NCI-H146 (cell line): ENCODE results near the gene ZNF74.
"Not testable (repeated sequence)": the region's sequence is repeated elsewhere in the genome, so short reads cannot be mapped to it uniquely, and the experiment has no call there.

Experiments used
- DNase-seq: peaks from one replicate; lab custom pipeline; 2025; lab: John Stamatoyannopoulos, UW

The ZNF74 gene

DNA sequence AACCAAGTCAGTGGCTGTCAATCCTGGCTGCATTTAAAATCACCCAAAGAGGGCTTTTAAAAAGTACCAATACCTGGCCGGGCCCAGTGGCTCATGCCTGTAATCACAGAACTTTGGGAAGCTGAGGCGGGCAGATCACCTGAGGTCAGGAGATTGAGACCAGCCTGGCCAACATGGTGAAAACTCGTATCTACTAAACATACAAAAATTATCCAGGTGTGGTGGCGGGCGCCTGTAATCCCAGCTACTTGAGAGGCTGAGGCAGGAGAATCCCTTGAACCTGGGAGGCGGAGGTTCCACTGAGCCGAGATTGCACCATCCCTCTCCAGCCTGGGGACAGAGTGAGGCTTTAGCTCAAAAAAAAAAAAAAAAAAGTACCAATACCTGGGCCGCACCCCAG is 17.7 kb upstream of the ZNF74 start:
- not testable (repeated sequence) for DNase-seq

DNA sequence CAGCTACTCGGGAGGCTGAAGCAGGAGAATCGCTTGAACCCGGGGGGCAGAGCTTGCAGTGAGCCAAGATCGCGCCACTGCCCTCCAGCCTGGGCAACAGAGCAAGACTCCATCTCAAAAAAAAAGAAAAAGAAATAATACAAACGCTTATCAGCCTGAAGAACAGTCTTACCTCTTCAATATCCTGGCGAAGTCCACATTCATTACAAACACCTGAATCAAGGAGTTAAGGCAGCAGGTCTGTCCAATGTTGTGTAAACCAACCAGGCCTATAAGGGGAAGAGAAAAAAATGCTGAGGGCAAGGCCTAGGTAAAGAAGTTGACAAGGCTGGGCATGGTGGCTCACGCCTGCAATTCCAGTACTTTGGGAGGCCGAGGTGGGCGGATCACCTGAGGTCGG is 17.0 kb upstream of the ZNF74 start:
- DNase-seq, result not testable (repeated sequence)

DNA sequence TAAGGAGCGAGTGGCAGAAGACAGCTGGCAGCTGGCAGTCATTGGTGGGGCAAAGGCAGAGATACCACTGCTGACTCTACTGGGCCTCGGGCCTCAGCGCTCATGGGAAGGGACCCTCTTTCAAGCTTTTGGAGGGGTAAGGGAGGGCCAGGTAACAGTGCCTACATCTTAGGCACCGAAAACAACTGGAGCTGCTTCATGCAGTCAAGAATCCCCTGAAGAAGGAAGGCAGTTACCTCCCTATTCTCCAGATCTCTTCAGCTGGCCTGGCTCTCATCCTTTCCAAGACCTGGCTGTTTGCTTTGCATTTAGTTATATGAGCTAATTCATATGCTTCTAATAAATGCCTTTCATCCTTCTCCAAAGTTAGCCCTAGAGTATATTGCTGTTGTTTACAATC is 15.8 kb upstream of the ZNF74 start:
- no peak for DNase-seq

DNA sequence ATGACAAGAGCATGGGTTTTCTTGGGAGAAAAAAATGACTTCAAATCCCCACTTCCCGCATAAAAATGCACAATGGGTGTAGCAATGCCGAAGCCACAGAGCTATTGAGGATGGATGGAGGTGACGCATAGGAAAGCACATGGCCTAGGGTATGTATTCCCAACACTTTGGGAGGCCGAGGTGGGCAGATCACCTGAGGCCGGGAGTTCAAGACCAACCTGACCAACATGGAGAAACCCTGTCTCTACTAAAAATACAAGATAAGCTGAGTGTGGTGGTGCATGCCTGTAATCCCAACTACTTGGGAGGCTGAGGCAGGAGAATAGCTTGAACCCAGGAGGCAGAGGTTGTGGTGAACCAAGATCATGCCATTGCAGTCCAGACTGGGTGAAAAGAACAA is 15.3 kb upstream of the ZNF74 start:
- not testable (repeated sequence) for DNase-seq

DNA sequence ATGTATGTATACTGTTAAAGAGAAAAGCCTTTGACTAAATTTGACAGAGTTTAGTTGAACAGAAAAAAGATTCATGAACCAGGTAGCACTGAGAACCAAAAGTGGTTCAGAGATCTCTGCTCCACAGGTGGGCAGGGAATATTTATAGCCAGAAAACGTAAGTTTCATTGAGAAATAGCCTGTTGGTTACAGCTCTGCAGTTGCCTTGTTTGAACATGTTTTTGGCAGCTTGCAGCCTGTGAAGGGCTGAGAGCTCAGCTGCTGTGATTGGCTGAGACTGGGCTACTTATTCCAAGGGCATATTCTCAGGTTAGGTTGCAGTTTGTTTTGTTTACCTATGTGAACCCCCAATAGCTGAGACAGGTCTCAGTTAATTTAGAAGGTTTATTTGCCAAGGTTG is 13.5 kb upstream of the ZNF74 start:
- DNase-seq, result no peak

DNA sequence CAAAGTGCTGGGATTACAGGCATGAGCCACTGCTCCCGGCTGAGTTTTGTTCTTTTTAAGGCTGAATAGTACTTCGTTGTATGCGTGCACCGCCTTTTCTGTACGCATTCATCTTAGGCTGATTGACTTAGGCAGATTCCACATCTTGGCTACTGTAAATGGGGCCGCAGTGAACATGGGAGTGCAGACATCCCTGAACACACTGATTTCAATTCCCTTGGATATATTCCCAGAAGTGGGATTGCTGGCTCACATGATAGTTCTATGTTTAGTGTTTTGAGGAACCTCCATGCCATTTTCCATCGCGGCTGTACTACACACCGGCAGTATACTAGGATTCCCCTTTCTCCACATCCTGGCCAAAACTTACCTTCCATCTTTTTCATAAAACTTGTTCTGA is 10.4 kb upstream of the ZNF74 start:
- no peak for DNase-seq

DNA sequence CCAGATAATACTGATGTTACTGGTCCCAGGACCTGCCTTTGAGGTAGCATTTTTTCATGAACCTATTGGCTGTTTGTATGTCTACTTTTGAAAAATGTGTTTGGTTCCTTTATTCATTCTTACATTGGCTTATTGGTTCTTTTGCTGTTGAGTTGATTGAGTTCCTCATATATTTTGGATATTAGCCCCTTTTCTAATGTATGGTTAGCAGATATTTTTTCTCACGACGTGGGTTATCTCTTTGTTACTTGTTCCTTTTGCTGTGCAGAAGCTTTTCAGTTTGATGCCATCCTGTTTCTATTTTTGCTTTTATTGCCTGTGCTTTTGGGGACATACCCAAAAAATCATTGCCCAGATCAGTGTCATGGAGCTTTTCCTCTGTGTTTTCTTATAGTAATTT is 9.8 kb upstream of the ZNF74 start:
- DNase-seq, result no peak

DNA sequence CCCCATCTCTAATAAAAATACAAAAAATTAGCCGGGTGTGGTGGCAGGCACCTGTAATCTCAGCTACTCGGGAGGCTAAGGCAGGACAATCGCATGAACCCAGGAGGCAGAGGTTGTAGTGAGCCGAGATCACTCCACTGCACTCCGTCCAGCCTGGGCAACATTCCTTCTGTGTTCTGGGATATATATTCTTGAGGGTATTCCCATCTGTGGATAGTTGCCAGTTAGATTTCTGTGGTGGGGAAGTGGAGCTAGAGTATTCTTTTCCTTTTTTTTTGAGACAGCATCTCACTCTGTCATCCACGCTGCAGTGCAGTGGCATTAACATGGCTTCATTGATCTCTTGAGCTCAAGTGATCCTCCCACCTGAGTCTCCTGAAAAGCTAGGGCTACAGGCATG is 9.1 kb upstream of the ZNF74 start:
- no peak for DNase-seq

DNA sequence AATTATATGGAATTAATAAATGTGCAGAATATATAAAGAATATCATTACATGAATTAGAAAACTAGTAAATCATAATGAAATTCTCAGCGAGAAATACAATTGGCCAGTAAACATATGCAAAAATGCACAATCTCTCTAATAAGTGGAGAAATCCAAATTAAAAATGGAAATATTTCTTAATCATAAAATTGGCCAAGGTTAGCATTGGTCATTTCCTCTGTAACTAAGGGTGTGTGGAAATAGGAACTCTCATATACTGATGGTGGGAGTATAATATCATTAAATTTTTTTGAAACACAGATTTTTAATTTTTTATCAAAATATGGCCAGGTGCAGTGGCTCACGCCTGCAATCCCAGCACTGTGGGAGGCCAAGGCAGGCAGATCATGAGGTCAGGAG is 7.6 kb upstream of the ZNF74 start:
- DNase-seq, result no peak

DNA sequence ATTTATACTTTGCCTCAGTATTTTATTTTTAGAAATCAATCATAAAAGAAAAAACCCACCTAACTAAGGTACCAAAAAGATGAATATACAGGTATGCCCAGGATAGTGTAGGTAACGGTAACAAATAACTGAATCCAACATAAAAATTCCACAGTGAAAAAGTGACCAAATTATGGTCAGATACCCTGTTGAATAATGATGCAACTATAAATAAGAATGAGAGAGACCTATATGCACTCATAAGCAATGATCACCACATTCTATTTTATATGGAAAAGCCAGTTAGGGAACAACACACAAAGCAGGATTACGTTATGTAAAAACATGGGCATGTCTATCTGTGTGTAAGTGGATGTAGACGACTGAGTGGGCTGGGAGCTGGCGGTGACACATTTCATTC is 7.0 kb upstream of the ZNF74 start:
- DNase-seq, result no peak

DNA sequence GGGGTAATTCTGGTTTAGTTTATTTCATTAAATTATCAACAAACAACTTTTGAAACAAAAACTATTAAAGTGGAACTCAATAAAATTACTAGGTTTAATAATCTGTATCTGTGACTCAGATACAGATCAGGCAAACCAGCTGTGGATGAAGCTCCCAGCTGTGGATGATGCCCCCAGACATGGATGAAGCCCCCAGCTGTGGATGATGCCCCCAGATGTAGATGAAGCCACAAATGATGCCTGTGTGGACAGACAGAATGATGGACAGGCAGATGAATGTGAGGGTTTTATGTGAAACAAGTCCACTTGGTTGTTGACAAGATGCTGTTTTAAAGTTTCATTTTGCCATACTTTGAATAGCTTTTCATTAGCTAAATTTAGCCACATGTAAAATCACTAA is 5.8 kb upstream of the ZNF74 start:
- no peak for DNase-seq

DNA sequence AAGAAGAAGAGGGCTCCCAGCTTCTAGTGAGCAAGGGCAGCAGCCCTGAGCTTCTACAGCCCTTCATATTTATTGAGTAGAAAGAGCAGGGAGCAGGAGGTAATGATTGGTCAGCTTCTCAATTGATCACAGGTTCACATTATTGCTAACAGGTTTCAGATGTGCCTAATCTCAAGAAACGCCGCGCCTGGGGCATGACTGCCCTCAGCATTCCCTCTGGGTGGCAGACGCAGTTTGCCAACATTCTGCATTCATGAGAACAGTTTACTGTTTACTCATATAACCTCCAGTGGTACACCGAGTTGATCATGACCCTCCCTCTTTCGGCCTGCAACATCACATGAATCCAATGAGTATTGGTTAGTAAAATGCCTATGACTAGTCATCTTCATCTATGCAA is 4.7 kb upstream of the ZNF74 start:
- no peak for DNase-seq

DNA sequence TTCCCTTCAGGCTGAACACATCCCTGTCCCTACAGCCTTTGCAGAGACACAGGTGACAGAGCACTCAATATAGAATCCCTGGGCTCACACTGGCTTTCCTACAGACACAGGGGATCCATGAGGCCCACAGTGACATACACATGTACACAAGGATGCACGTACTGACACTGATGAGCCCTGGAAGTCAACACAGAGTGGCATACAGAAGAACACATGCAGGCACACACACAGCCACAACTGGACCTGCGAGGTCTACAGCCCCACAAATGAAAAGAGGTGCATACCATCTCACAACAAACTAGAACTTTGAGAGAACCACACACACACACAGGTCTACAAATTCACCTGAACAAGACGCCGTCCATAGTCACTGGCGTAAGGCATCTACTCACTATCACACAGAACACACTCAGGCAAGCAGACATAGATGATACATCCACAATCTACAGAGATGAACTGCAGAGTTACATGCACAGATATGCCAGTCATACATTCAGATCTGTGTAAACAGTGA is 3.5 kb upstream of the ZNF74 start:
- no peak for DNase-seq

DNA sequence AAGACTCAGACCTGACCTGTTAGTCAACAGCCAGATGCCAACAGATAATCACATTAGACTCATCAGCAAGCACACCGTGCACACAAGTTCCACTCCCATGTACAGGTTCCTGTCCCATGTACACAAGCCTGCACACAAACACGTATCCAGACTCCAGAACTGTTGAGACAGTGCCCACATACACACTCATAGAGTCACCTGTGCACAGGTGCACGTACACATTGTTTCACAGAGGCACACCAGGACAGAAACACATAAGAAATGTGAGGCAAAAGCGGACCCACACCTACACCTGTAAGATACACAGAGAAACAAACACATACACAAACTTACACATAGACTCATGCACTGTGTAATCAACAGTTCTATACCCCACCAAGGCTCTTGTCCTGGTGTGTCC is 2.7 kb upstream of the ZNF74 start:
- DNase-seq, result no peak

DNA sequence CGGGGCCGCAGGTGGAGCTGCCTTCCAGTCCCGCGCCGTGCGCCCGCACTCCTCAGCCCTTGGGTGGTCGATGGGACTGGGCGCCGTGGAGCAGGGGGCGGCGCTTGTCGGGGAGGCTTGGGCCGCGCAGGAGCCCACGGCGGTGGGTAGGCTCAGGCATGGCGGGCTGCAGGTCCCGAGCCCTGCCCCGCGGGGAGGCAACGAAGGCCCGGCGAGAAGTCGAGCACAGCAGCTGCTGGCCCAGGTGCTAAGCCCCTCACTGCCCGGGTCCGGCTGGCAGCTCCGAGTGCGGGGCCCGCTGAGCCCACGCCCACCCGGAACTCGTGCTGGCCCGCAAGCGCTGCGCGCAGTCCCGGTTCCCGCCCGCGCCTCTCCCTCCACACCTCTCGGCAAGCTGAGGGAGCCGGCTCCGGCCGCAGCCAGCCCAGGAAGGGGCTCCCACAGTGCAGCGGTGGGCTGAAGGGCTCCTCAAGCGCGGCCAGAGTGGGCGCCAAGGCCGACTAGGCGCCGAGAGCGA is 1.5 kb upstream of the ZNF74 start:
- not testable (repeated sequence) for DNase-seq

DNA sequence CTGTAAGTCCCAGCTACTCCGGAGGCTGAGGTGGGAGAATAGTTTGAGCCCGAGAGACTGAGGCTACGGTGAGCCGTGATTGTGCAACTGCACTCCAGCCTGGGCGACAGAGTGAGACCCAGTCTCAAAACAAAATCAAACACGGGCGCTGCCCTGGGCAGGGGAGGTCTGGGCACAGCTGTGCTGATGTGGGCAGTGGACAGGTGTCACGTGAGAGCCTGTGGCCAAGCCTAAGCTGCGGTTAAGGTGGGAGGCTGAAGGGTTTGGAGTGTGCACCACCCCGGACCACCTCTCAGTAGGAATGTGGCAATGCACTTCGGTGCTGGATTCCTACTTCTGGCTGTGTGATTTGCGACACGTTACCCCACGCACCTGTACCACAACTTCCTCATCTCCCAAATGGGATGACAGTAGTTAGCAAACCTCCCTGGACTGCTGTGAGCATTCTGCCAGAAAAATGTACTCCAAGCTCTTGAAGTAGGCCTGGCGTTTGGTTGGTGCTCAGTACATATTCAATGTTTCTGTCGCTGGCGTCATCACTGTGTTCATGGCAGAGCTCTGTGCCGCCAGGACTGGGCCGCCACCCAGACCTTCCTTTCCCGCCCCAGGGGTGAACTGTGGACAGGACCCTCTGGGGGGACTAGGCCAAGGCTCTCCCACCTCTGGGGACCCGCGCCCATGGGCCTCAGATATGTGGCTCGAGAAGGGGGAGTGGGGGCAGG is 807 bp upstream of the ZNF74 start:
- peak; percentile 40 for DNase-seq

DNA sequence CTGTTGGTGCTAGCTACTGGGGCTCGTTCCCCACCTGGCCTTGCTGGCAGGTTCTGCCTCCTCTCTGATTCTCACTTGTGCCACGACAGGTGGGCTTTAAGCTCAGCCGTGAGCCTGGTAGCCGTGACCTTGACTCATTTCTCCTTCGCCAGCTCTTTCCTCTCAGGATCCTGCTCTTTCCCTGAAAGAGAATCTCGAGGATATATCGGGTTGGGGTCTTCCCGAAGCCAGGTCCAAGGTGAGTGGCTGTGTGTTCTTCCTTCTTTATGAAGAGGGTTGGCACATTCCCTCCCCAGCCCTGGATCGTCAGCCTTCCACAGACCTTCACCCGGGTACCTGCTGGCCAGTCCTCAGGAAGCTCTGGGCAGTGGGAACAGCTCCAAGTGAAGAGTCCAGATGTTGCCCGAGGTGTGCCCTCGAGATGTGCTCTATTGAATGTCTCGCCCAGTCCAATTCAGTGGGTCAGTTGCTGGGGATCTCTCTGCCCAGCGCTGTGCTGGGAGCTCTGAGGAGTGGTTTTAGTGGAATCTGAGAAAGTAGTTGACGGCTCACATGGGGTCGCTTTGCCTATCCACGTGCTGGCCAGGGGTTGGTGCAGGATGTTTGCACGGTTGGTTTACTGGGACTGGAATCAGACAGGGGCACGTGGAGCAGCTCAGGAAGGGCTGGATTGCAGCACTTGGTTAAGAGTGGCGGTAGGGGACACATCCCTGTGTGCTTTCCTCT is 1.4 kb downstream of the ZNF74 start:
- no peak for DNase-seq

DNA sequence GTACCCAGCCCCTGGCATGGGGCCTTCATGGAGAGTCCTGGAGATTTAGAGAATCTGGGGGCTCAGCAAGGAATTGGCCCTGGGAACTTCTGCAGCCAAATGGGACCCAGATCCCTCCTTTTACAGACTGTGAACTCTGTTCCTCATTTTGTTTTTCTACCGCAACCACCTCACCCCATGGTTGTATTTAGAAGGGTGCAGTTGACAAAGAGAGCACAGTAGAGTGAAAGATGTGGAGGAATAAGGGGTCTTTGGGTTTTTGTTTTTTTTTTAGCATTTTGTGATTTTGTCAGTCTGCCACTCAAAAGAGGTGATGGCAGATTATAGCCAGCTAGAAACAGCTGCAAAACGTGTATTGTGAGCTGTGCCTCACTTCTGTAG is 1.9 kb downstream of the ZNF74 start:
- DNase-seq, result no peak

DNA sequence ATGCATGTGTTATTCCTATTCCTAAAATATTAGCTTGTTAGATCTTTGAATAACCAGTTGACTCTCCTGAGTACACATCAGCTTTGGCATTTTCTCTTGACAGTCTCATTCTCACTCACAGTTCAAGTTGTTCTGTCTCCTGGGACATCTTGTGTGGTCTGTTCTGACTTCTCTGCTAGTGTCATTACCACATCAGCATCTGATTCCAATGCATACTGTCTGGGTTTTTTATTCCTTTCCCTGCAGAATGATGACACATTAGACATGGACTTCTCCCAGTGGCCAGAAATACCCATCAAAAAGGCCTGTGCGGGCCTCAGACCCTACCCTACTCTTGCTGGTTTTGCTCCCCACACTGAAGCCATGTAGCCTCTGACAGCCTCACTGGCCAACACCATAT is 2.7 kb downstream of the ZNF74 start:
- no peak for DNase-seq

DNA sequence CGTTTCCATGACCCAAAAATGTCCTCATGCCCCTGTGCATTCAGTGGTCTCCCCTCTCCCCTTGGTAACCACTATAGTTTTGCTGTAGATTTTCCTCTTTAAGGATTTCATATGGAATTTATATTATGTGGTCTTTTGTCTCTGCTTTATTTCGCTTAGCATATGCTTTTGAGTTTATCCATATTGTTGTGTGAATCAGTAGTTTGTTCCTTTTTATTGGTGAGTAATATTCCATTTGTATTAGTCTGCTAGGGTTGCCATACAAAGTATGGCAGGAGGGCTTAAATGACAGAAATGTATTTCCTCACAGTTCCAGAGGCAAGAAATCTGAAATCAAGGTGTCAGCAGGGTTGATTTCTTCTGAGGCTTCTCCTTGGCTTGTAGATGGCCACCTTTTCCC is 3.5 kb downstream of the ZNF74 start:
- DNase-seq, result no peak

DNA sequence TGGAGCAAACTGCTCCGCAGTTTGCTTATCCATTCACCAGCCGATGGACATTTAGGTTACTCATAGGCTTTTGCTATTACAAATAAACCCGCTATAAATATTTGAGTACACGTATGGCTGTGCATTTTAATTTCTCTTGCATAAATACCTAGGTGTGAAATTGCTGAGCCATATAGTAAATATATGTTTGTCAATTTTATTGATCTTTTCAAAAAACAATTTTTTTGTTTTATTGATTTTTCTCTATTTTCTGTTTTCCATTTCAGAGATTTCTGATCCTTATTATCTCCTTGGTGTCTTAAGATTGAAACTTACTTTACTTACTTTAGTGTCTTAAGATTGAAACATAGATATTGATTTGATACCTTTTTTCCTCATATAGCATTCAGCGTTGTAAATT is 4.5 kb downstream of the ZNF74 start:
- no peak for DNase-seq

DNA sequence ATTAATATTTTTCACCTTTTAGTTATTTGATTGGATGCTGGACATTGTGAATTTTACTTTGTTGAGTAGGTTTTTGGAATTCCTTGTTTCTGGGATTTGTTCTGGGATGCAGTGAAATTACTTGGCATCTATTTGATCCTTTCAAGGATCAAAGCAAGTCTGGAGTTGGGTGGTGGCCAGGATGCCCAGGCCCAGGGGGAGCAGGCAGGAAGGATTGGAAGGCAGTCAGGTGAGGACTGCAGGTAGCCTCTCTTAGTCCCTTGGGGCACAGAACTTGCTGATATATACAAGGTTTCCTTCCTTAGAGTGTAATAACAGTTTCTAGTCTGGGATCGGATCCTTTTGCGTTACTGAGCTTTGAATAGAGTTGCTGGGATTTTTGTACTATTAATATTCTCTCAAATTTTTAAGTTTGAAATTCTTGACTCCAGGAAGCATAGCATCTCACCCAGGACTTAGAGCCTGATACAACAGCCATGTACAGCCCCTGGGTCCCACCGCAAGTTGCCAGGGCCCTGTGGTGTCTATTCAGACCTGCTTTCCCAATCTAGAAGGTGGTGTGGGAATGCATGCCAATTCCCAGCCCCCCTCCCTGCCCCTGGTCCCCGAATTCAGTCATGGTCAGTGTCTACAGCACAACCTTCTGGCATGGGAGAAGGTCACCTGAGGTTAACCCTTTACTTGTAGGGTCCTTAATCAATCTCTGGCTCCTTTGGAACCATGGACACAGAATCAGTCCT is 6.1 kb downstream of the ZNF74 start:
- no peak for DNase-seq
